HG02588 (cell line): ENCODE data around the gene ACAN.

Experiments used
- ATAC-seq: cut with Tn5 transposase; IDR thresholded peaks from one replicate; pipeline ENCODE4 v1.9.1; 2021; ENCODE audit warnings: mild to moderate bottlenecking, moderate library complexity; ENCODE audit not compliant: unreplicated experiment

ACAN gene

GRCh38 chr15:88841236-88841635 lies 38.0 kb downstream of the ACAN start:
- ATAC-seq, result no peak

DNA sequence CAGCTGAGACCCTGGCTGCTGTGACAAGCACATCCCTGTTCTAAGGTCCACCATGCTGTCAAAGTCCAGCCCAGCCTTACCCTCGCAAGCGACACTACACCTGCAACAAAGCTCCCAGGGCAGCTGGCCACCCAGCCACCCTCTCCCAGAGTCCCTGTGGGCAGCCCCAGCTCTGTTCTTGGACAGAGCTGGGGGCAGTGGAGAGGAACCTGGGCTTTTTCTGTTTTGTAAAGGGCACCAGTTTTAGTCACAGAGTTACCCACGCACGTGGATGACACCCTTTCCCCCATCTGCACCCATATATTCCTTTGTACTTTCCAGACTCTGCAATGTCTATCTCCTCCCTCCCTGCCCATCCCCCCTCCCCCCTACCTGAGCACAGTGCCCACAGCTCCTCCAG lies 38.9 kb downstream of the ACAN start:
- no peak for ATAC-seq

DNA sequence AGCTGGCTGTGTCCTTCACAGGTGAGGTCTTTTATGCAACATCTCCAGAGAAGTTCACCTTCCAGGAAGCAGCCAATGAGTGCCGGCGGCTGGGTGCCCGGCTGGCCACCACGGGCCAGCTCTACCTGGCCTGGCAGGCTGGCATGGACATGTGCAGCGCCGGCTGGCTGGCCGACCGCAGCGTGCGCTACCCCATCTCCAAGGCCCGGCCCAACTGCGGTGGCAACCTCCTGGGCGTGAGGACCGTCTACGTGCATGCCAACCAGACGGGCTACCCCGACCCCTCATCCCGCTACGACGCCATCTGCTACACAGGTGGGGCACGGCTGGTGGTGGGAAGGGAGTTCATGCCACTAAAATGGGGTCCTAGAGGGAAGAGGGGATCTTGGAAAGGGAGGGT lies 40.1 kb downstream of the ACAN start:
- no peak for ATAC-seq

DNA sequence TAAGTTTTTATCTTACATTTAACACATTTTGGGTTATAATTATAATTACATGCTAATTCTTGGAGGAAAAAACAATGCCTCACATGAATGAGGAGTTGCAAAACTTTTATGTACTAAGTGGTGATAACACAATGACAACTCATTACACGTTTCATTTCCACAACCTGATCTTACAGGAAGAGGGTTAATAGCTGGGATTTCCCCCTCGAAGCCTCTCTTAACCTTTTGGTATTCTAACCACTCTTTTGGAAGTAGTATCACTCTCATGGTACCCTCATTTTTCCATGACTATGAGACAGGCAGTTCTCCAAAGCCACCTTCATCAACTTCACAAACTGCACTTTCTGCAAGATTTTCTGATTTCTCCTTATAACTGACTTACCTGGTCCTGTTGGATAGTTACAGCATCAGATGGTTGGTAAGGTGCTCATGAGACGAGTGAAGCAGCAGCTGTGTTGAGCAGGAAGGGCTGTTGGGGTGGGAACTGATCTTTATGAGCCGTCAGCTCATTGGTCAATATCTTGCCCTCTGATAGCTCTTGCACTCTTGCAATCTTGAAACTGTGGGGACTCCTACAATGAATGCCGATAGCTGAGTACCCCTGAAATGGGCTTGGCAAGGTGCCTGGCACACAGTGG lies 41.6 kb downstream of the ACAN start:
- no peak for ATAC-seq

- no peak for ATAC-seq
Observed at GRCh38 chr15:88845616-88846015, 42.4 kb downstream of the ACAN start.

- no peak for ATAC-seq
Observed at GRCh38 chr15:88847144-88847543, 43.9 kb downstream of the ACAN start.

DNA sequence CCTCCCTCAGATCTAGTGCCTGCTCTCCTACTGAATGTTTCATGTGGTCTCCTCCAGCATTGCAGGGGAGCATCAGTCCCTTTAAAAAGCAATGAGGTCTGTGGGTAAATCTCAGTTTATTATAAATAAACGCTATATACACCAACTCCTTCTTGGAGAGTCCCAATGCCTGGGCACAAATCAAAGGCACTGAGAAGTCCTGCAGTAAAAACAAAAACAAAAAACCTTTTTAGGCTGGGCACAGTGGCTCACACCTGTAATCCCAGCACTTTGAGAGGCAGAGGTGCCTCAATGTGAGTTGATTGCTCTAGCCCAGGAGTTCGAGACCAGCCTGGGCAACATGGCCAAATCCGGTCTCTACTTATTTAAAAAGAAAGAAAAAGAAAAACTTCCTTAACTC lies 45.0 kb downstream of the ACAN start:
- ATAC-seq, result no peak

DNA sequence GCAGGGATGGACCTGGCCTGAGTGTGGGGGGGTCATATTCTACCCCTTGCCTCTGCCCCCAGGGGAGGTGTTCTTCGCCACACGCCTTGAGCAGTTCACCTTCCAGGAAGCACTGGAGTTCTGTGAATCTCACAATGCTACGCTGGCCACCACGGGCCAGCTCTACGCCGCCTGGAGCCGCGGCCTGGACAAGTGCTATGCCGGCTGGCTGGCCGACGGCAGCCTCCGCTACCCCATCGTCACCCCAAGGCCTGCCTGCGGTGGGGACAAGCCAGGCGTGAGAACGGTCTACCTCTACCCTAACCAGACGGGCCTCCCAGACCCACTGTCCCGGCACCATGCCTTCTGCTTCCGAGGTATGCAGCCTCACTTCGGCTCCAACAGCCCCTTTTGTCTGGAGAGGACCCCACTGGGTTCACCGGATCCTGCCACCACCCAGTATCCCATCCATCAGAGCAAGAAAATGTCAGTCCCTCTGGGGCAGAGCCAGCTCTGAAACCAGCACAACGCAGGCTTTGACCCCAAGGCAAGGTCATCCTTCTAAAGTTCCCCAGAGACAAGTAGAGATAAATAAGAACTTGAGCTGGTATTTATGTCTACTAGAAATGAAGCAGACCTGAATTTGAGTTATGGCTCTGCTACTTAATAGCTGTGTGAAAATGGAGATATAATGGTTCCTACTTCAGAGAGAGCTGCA lies 46.3 kb downstream of the ACAN start:
- no peak for ATAC-seq

GRCh38 chr15:88852476-88852875 lies 49.2 kb downstream of the ACAN start:
- ATAC-seq, result no peak

- ATAC-seq, result no peak
Observed at GRCh38 chr15:88858934-88859333, 55.7 kb downstream of the ACAN start.

DNA sequence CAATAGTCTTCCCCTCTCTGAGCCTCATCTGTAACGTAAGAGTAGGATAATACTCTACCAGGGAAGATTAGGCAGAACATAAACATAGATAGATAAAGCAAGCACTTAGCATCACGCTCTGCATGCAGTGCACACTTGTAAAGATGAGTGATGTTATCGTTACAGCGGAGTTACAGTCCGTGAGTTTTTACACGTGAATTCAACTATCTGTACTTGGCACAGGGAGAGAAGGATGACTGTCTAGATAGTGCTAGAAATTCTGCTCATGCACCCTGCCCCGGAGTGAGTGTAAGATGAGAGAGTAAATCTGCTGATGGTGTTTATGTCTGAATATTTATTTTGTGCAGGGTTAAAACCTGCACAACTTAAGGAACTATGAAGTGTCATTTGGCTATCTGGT lies 56.3 kb downstream of the ACAN start:
- no peak for ATAC-seq

DNA sequence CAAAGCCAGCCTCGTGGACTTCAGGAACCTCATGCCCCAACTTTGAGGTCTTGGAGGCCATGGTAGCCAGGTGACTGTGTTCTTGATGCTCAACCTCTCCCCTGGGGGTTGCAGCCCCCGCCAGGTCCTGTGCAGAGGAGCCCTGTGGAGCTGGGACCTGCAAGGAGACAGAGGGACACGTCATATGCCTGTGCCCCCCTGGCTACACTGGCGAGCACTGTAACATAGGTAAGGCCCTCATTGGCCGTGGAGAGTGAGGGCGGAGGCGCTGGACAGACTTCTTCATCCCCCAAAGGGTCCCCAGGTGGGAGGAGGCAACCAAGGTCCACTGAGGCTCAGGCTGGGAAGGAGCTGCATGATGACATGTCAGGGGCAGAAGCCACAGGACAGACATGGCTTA lies 57.0 kb downstream of the ACAN start:
- no peak for ATAC-seq

- ATAC-seq, result no peak
Observed at GRCh38 chr15:88863412-88863811, 60.2 kb downstream of the ACAN start.

DNA sequence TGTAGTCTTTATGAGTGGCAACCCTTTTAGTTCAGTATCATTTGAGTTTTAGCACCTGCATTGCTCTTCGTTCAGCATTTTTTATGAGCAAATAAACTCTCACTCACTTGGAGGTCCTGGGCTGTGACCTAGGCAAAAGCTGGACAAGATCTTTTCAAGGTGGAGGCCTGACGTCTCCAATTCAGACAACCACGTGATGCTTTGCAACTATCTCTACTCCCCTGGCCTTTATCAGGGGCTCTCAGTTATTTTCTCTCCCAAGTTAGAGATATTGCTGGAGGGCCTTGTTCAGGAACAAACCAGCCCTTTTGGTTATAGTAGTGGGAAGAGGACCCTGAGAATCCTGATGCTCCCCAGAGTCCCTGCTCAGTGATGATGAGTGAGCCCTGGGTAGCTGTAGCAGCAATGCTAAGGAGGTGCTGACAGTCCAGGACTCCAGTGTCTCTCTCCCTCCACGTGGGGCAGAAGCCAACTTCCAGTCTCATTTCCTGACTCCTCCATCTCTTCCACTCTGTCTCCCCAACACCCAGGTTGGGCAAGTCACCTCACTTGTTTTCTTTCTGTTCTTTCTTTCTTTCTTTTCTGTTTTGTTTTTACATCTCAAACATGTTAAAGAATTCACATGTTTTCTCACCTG lies 61.7 kb downstream of the ACAN start:
- ATAC-seq, result no peak

DNA sequence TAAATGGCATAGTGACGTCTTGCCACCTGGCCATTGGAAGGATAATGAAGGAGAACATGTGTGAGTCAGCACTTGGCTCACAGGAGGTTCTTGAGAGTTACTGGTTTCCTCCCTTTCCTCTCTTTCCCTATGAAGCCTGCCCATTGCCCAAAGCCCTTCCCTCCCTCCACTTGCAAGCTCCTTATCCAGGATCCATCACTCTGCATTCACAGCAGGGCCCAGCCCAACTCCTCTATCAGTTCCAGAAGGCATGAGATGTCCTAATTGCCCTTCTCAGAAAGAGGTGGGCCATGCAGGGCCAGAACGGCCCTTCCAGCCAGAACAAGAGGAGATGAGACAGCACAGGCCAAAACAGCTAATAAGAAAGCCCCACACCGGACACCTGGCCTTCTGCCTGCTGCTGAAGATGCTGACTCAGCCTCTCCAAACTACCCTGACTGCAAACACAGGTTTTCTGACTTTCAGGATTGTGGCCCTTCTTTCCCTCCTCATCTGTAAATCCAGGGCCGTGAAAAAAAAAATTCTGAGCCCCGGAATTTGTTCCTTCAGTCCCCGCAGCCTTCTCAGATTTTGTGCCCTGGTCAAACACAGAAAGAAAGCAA lies 62.4 kb downstream of the ACAN start:
- ATAC-seq, result no peak

DNA sequence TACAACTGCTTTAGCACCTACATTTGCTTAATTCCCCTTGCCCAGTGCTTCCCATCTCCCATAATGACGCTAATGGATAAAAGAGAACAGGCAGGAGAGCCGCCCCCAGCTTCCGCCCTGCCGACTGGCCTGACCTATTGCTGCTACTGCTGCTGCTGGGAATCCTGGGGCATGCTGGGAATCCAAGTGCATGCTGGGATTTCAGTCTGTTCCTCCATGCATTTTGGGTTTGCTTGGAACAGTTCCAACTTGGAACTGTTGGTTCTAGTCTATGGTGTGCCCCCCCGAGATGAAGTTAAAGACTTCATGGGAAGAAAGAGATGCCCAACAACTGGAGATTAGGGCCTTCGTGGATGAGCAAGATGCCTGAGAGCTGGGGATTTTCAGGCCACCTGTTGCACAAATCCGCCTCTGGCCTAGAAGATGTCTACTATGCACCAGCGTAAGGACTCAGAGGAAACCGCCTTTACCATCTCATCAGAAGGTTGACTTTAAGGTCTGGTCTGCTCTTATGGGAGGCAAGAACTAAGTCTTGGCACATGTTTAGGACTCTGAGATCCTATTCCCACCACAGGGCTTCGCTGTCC lies 63.2 kb downstream of the ACAN start:
- ATAC-seq, result no peak

GRCh38 chr15:88871313-88871712 lies 68.1 kb downstream of the ACAN start:
- ATAC-seq, result no peak

DNA sequence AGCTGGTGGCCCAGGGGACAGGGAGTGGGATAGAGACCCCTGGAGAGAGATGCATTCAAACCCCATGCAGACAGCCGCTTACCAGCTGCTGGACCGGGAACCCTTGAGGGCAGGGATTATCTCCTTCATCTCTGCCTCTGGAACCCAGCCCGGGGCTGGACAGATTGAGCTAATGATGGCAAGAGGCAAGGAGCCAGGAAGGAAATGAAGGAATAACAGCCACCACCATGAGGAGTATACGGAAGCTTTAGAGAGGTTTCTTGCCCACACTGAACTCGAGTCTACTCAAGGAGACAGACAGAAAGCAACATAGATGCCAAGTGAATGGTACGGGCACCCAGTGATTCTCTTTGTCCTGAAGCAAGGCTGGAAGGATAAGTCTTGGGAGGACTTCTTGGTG lies 68.9 kb downstream of the ACAN start:
- no peak for ATAC-seq

GRCh38 chr15:88872706-88873105 lies 69.5 kb downstream of the ACAN start:
- ATAC-seq, result no peak

- no peak for ATAC-seq
Observed at GRCh38 chr15:88873786-88874185, 70.5 kb downstream of the ACAN start.

GRCh38 chr15:88874275-88874674 lies 71.0 kb downstream of the ACAN start:
- no peak for ATAC-seq

- no peak for ATAC-seq
Observed at GRCh38 chr15:88874684-88875083, 71.4 kb downstream of the ACAN start.
